Lower leg skin (tissue), 4 donors: ENCODE results near the gene ADAT3. TPM values are rescaled to one million over a fixed set of nuclear protein-coding genes. Genes with fewer than 3 reads are reported as not detected.

Source experiments
- DNase-seq, 2 donors: peaks; one replicate each; pipeline ENCODE4 v3.0.0-alpha.2; 2019; ENCODE audit warnings: low spot score in 2 of 2
- H3K4me3 ChIP-seq: fragments of 200-600 bp; sonication (generic); 2 replicates; pipeline ENCODE4 v1.5.1; 2017; ENCODE audit warnings: mild to moderate bottlenecking, low read depth; ENCODE audit not compliant: poor library complexity, severe bottlenecking
- POLR2A ChIP-seq, 2 donors: fragments of 450-650 bp; IDR thresholded peaks; one replicate each; pipeline ENCODE4 v1.6.1; 2016 to 2017; ENCODE audit warnings: antibody characterized with exemption in 2 of 2, mild to moderate bottlenecking in 1 of 2, moderate library complexity in 1 of 2
- WGBS, 2 donors: methylation state at CpG; one replicate each; pipeline ENCODE4 v1.1.5; 2018; 5-methylcytosine and 5-hydroxymethylcytosine counted together
- intact Hi-C: fragments of 100-400 bp; cut with DNase I; formaldehyde crosslinking; loops from one replicate; pipeline ENCODE4 v1.15.0; 2023; ENCODE audit warnings: low total_unique reads
- total RNA-seq, 4 donors: library from RNA; depleted of rRNA; stranded (reverse); fragments of >200 nt; gene quantifications; one replicate each; pipeline ENCODE4 v1.1.0, GENCODE V29; 2016
- TF ChIP-seq, protein P1 (sequence below), 3 donors: fragments of 450-650 bp; IDR thresholded peaks; one replicate each; pipeline ENCODE4 v1.5.1; 2016; ENCODE audit warnings: antibody characterized with exemption in 3 of 3, mild to moderate bottlenecking in 3 of 3, moderate library complexity in 2 of 3

The ADAT3 gene
- total RNA-seq, 4 donors from 2014 or later = 20.1 to 27.3 (median 25.7) TPM

- intact Hi-C loops = no loop called here
- no peak overlapping the region for H3K4me3 ChIP-seq
- TF ChIP-seq POLR2A (IDR thresholded peaks at IDR 0.05) = no peak
- TF ChIP-seq, protein P1, sequence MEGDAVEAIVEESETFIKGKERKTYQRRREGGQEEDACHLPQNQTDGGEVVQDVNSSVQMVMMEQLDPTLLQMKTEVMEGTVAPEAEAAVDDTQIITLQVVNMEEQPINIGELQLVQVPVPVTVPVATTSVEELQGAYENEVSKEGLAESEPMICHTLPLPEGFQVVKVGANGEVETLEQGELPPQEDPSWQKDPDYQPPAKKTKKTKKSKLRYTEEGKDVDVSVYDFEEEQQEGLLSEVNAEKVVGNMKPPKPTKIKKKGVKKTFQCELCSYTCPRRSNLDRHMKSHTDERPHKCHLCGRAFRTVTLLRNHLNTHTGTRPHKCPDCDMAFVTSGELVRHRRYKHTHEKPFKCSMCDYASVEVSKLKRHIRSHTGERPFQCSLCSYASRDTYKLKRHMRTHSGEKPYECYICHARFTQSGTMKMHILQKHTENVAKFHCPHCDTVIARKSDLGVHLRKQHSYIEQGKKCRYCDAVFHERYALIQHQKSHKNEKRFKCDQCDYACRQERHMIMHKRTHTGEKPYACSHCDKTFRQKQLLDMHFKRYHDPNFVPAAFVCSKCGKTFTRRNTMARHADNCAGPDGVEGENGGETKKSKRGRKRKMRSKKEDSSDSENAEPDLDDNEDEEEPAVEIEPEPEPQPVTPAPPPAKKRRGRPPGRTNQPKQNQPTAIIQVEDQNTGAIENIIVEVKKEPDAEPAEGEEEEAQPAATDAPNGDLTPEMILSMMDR (IDR thresholded peaks at IDR 0.05) = no peak
- DNase-seq = no peak
- 28 to 33% methylated on average over 8 of the region's 8 CpGs for WGBS, 2 donors
Measured at GRCh38 chr19:1904860-1905109, 414 bp upstream of the ADAT3 start.

DNA sequence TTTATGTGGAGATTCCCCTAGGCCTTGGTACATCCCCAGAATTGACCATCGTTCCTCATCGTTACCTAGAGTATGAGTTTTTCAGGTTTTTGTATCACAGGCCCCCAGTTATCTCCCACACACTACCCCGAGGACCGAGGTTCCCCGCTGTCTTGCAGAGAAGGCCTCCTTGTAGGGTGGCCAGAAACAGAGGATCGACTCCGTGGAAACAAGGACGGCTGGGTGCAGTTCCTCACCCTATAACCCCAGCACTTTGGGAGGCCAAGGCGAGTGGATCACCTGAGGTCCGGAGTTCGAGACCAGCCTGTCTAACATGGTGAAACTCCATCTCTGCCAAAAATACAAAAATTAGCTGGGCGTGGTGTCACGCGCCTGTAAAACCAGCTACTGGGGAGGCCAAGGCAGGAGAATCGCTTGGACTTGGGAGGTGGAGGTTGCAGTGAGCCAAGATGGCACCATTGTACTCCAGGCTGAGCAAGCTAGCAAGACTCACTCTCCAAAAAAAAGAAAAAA is 720 bp downstream of the ADAT3 start:
- intact Hi-C loops = no loop called here
- TF ChIP-seq, protein P1 (IDR thresholded peaks at IDR 0.05) = no peak
- no peak for TF ChIP-seq POLR2A (IDR thresholded peaks at IDR 0.05)
- DNase-seq = no peak
- H3K4me3 ChIP-seq = peak overlapping the region; percentile 56
- 61 to 63% methylated on average over 15 of the region's 15 CpGs for WGBS, 2 donors

DNA sequence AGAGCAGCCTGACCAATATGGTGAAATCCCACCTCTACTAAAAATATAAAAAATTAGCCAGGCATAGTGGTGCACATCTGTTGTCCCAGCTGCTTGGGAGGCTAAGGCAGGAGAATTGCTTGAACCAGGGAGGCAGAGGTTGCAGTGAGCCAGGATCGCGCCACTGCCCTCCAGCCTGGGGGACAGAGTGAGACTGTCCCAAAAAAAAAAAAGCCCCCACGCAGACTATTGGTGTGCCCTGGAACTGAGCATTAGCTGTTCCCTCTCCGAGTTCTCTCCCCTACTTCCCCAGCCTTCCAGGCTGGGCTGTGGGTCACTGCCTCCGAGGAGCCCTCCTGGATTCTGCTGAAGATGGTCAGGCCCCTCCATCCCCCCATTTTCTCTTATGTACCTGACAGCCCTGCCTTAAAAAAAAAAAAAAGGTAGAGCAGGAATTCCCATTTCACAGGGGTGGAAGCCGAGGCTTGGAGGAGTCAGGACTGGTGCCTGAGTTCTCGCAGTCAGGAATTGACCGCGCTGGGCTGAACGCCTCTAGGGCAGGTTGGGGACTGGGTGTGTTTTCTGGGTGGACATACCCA is 1.9 kb downstream of the ADAT3 start:
- H3K4me3 ChIP-seq = no peak overlapping the region
- WGBS, 2 donors = 77% methylated on average over 10 of the region's 10 CpGs
- TF ChIP-seq, protein P1 (IDR thresholded peaks at IDR 0.05) = no peak
- no peak for TF ChIP-seq POLR2A (IDR thresholded peaks at IDR 0.05)
- no peak for DNase-seq
- intact Hi-C loops = no loop called here

DNA sequence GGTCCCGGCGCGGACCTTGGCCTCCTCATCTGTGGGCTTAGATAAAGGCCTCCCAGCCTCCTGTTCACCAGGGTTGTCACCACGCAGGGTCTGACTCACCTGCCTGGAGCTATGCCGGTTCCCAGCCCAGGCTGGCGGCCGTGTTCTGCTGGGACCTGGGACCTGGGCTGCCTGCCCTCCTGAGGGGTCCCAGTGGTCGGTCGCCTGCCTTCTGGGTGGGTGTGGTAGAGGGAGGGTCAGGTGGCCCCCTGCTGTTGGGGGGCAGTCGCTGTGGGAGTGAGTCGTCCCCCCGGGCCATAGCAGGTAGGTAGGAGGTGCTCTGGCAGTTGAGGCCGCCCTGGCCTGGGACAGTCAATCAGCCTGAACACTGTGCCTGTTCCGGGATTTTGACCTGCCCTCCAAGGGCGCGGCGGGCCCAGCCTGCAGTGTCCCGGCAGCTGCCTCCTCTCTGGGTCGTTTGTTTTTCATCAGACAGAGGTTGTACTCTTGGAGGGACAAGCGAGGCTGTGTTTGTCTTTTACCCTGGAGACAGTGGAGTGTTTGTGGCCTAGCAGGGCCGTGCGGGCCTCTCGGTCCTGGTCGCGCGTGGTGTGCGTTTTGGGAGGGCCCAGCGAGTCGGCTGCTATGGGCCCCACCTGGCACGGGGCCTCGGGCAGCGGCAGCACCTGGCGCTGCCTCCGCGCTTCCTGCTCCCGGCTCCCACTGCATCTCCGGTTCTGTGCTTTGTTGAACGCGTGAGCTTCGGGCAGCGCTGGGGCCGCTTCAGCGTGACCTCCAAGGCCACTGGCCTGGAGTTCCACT is 2.6 kb downstream of the ADAT3 start:
- no peak for TF ChIP-seq POLR2A (IDR thresholded peaks at IDR 0.05)
- TF ChIP-seq, protein P1 (IDR thresholded peaks at IDR 0.05) = no peak
- DNase-seq = no peak
- intact Hi-C loops = no loop called here
- H3K4me3 ChIP-seq = no peak overlapping the region
- WGBS, 2 donors = 58% methylated on average over 31 to 39 of the region's 43 CpGs

DNA sequence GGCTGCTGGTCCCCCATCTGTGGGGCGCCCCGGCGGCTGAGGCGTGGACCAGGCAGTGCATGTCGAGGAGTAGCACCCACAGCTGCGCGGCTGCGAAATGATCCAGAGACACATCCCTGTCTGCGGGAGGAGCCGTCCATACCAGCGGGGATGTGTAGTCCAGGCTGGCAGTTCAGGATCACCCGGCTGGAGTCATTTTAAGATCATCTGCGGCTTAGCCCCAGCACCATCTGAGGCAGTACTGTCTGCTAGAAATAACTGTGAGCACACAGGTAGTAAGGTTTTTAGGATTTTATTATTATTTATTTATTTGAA is 3.1 kb downstream of the ADAT3 start:
- H3K4me3 ChIP-seq = no peak overlapping the region
- DNase-seq = no peak
- intact Hi-C loops = no loop called here
- WGBS, 2 donors = 49 to 63% methylated on average over 13 of the region's 13 CpGs
- TF ChIP-seq, protein P1 (IDR thresholded peaks at IDR 0.05) = no peak
- no peak for TF ChIP-seq POLR2A (IDR thresholded peaks at IDR 0.05)

- WGBS, 2 donors = 49 to 71% methylated on average over 9 to 10 of the region's 10 CpGs
- TF ChIP-seq, protein P1 (IDR thresholded peaks at IDR 0.05) = no peak
- TF ChIP-seq POLR2A (IDR thresholded peaks at IDR 0.05) = no peak
- intact Hi-C loops = no loop called here
- H3K4me3 ChIP-seq = no peak overlapping the region
- DNase-seq = no peak
Measured at GRCh38 chr19:1909761-1910080, 4.5 kb downstream of the ADAT3 start.
